Activated naive CD8-positive, alpha-beta T cell treated with anti-CD3 and anti-CD28 coated beads, Interleukin-2, amount 50 U/mL, for 24 hours (primary cell): ENCODE data around the gene SUCO.
A peak's percentile ranks its signal among the peaks of the same experiment; 100 is the strongest.
"Not testable (repeated sequence)": the region's sequence is repeated elsewhere in the genome, so short reads cannot be mapped to it uniquely, and the experiment has no call there.

Source experiments
- ATAC-seq: fragments of 150-1000 bp; cut with Tn5 transposase; one replicate; pipeline ENCODE4 v1.10.0; 2021
- DNase-seq: peaks from one replicate; pipeline ENCODE4 v3.0.0; 2021
- H3K27ac Mint-ChIP-seq: one replicate; pipeline ENCODE4 v1.8.0; 2021; ENCODE audit warnings: mild to moderate bottlenecking, mixed read lengths
- H3K27me3 Mint-ChIP-seq: one replicate; pipeline ENCODE4 v1.8.0; 2021; ENCODE audit warnings: mixed read lengths
- H3K36me3 Mint-ChIP-seq: one replicate; pipeline ENCODE4 v1.8.0; 2021; ENCODE audit warnings: low read depth, mixed read lengths
- H3K4me1 Mint-ChIP-seq: one replicate; pipeline ENCODE4 v1.8.0; 2021; ENCODE audit warnings: mixed read lengths
- H3K4me3 Mint-ChIP-seq: one replicate; pipeline ENCODE4 v1.8.0; 2021; ENCODE audit warnings: mild to moderate bottlenecking, moderate library complexity, mixed read lengths
- H3K9me3 Mint-ChIP-seq: one replicate; pipeline ENCODE4 v1.8.0; 2021; ENCODE audit warnings: mixed read lengths

SUCO gene

GRCh38 chr1:172595066-172595465, 62.1 kb downstream of the SUCO start:
- not testable (repeated sequence) for DNase-seq, ATAC-seq, H3K4me3 Mint-ChIP-seq, H3K27ac Mint-ChIP-seq, H3K27me3 Mint-ChIP-seq, H3K9me3 Mint-ChIP-seq
- Mint-ChIP-seq H3K36me3 (peaks cover 83% of the 10 kb centered on the region), H3K4me1 (peaks cover 16% of the 10 kb centered on the region)

GRCh38 chr1:172596782-172597181, 63.8 kb downstream of the SUCO start:
- peaks cover 11% of the 10 kb centered on the region for H3K4me1 Mint-ChIP-seq
- peaks cover 75% of the 10 kb centered on the region for H3K36me3 Mint-ChIP-seq
- H3K4me3 Mint-ChIP-seq, H3K27me3 Mint-ChIP-seq, H3K9me3 Mint-ChIP-seq, ATAC-seq, DNase-seq, H3K27ac Mint-ChIP-seq: not testable (repeated sequence)

- Mint-ChIP-seq H3K4me1 (peaks cover 11% of the 10 kb centered on the region), H3K9me3 (no peaks in the 10 kb centered on the region), H3K27me3 (no peaks in the 10 kb centered on the region), H3K4me3 (no peak overlapping the region), H3K36me3 (peaks cover 60% of the 10 kb centered on the region), H3K27ac (no peak overlapping the region)
- no peak for DNase-seq
- ATAC-seq: no peak
Measured at GRCh38 chr1:172599912-172600311, 67.0 kb downstream of the SUCO start.

- Mint-ChIP-seq H3K27ac (no peak overlapping the region), H3K9me3 (no peaks in the 10 kb centered on the region), H3K36me3 (peaks cover 57% of the 10 kb centered on the region), H3K27me3 (no peaks in the 10 kb centered on the region), H3K4me1 (peaks cover 6% of the 10 kb centered on the region), H3K4me3 (no peak overlapping the region)
- no peak for DNase-seq
- ATAC-seq: no peak
Measured at GRCh38 chr1:172600615-172601014, 67.7 kb downstream of the SUCO start.

- peaks cover 52% of the 10 kb centered on the region for H3K36me3 Mint-ChIP-seq
- no peak overlapping the region for H3K4me3 Mint-ChIP-seq
- no peak for ATAC-seq
- no peaks in the 10 kb centered on the region for H3K9me3 Mint-ChIP-seq
- H3K27ac Mint-ChIP-seq: no peak overlapping the region
- no peaks in the 10 kb centered on the region for H3K27me3 Mint-ChIP-seq
- DNase-seq: no peak
- peaks cover 1% of the 10 kb centered on the region for H3K4me1 Mint-ChIP-seq
Measured at GRCh38 chr1:172601046-172601630, 68.2 kb downstream of the SUCO start.

GRCh38 chr1:172602706-172603105, 69.8 kb downstream of the SUCO start:
- Mint-ChIP-seq H3K4me1 (peaks cover 1% of the 10 kb centered on the region), H3K4me3 (no peak overlapping the region), H3K27ac (no peak overlapping the region), H3K36me3 (peaks cover 40% of the 10 kb centered on the region), H3K27me3 (no peaks in the 10 kb centered on the region), H3K9me3 (no peaks in the 10 kb centered on the region)
- ATAC-seq (no peak), DNase-seq (no peak)

- Mint-ChIP-seq H3K9me3 (no peaks in the 10 kb centered on the region), H3K4me1 (peaks cover 1% of the 10 kb centered on the region), H3K27me3 (no peaks in the 10 kb centered on the region), H3K4me3 (no peak overlapping the region), H3K27ac (no peak overlapping the region), H3K36me3 (peaks cover 35% of the 10 kb centered on the region)
- DNase-seq (no peak), ATAC-seq (no peak)
Measured at GRCh38 chr1:172603816-172604215, 70.9 kb downstream of the SUCO start.

GRCh38 chr1:172605641-172606040, 72.7 kb downstream of the SUCO start:
- peaks cover 9% of the 10 kb centered on the region for H3K4me1 Mint-ChIP-seq
- H3K27me3 Mint-ChIP-seq: no peaks in the 10 kb centered on the region
- ATAC-seq (no peak), DNase-seq (no peak)
- H3K27ac Mint-ChIP-seq: no peak overlapping the region
- H3K9me3 Mint-ChIP-seq: no peaks in the 10 kb centered on the region
- no peak overlapping the region for H3K4me3 Mint-ChIP-seq
- peaks cover 49% of the 10 kb centered on the region for H3K36me3 Mint-ChIP-seq

- H3K36me3 Mint-ChIP-seq: peaks cover 50% of the 10 kb centered on the region
- no peaks in the 10 kb centered on the region for H3K9me3 Mint-ChIP-seq
- H3K27me3 Mint-ChIP-seq: no peaks in the 10 kb centered on the region
- H3K4me1 Mint-ChIP-seq: peaks cover 9% of the 10 kb centered on the region
- H3K27ac Mint-ChIP-seq: no peak overlapping the region
- ATAC-seq (no peak), DNase-seq (no peak)
- no peak overlapping the region for H3K4me3 Mint-ChIP-seq
Measured at GRCh38 chr1:172607145-172607544, 74.2 kb downstream of the SUCO start.

GRCh38 chr1:172608098-172608601, 75.2 kb downstream of the SUCO start:
- Mint-ChIP-seq H3K9me3 (peaks cover under 1% of the 10 kb centered on the region), H3K4me1 (peaks cover 9% of the 10 kb centered on the region), H3K4me3 (no peak overlapping the region), H3K36me3 (peaks cover 48% of the 10 kb centered on the region), H3K27ac (no peak overlapping the region), H3K27me3 (no peaks in the 10 kb centered on the region)
- no peak for DNase-seq
- no peak for ATAC-seq

GRCh38 chr1:172609528-172609927, 76.6 kb downstream of the SUCO start:
- Mint-ChIP-seq H3K4me1 (peaks cover 8% of the 10 kb centered on the region), H3K9me3 (peaks cover 3% of the 10 kb centered on the region), H3K4me3 (no peak overlapping the region), H3K36me3 (peaks cover 44% of the 10 kb centered on the region), H3K27me3 (no peaks in the 10 kb centered on the region), H3K27ac (peak overlapping the region; percentile 52)
- ATAC-seq (peak; percentile 72), DNase-seq (no peak)

GRCh38 chr1:172612478-172612877, 79.5 kb downstream of the SUCO start:
- Mint-ChIP-seq H3K36me3 (peaks cover 34% of the 10 kb centered on the region), H3K4me1 (peaks cover 7% of the 10 kb centered on the region), H3K27me3 (no peaks in the 10 kb centered on the region), H3K4me3 (no peak overlapping the region), H3K9me3 (peaks cover 25% of the 10 kb centered on the region), H3K27ac (no peak overlapping the region)
- DNase-seq (no peak), ATAC-seq (no peak)

- Mint-ChIP-seq H3K36me3 (peaks cover 36% of the 10 kb centered on the region), H3K27me3 (no peaks in the 10 kb centered on the region), H3K4me3 (no peak overlapping the region), H3K9me3 (peaks cover 33% of the 10 kb centered on the region), H3K27ac (no peak overlapping the region), H3K4me1 (peaks cover 7% of the 10 kb centered on the region)
- ATAC-seq: no peak
- DNase-seq: no peak
Measured at GRCh38 chr1:172613294-172613693, 80.3 kb downstream of the SUCO start.

GRCh38 chr1:172616195-172616594, 83.2 kb downstream of the SUCO start:
- Mint-ChIP-seq H3K4me3 (no peak overlapping the region), H3K4me1 (no peaks in the 10 kb centered on the region), H3K27me3 (peaks cover 3% of the 10 kb centered on the region), H3K27ac (no peak overlapping the region), H3K9me3 (peaks cover 55% of the 10 kb centered on the region), H3K36me3 (peaks cover 29% of the 10 kb centered on the region)
- DNase-seq (no peak), ATAC-seq (no peak)

- H3K36me3 Mint-ChIP-seq: peaks cover 29% of the 10 kb centered on the region
- peaks cover 59% of the 10 kb centered on the region for H3K9me3 Mint-ChIP-seq
- H3K27me3 Mint-ChIP-seq: peaks cover 5% of the 10 kb centered on the region
- H3K4me3 Mint-ChIP-seq: no peak overlapping the region
- no peak overlapping the region for H3K27ac Mint-ChIP-seq
- H3K4me1 Mint-ChIP-seq: no peaks in the 10 kb centered on the region
- ATAC-seq (no peak), DNase-seq (no peak)
Measured at GRCh38 chr1:172616636-172617035, 83.7 kb downstream of the SUCO start.

- H3K27ac Mint-ChIP-seq, DNase-seq, H3K4me3 Mint-ChIP-seq, ATAC-seq, H3K27me3 Mint-ChIP-seq, H3K4me1 Mint-ChIP-seq: not testable (repeated sequence)
- H3K9me3 Mint-ChIP-seq: peaks cover 50% of the 10 kb centered on the region
- peaks cover 25% of the 10 kb centered on the region for H3K36me3 Mint-ChIP-seq
Measured at GRCh38 chr1:172620603-172621002, 87.7 kb downstream of the SUCO start.
